A549 treated with GW870086 at 1 μM for 4 hours (cell line): ENCODE measurements around the gene DNAJC5G. TPM values are rescaled to one million over a fixed set of nuclear protein-coding genes. Genes with fewer than 3 reads are reported as not detected.

Source experiments
- total RNA-seq: library from RNA; stranded (reverse); fragments of 200-300 nt; extraction: Qiagen RNA extraction; gene quantifications from 5 replicates; pipeline ENCODE4 v1.2.3, GENCODE V29; 2022; ENCODE audit warnings: low read depth

DNAJC5G gene
- not detected in 5 replicates for total RNA-seq

DNA sequence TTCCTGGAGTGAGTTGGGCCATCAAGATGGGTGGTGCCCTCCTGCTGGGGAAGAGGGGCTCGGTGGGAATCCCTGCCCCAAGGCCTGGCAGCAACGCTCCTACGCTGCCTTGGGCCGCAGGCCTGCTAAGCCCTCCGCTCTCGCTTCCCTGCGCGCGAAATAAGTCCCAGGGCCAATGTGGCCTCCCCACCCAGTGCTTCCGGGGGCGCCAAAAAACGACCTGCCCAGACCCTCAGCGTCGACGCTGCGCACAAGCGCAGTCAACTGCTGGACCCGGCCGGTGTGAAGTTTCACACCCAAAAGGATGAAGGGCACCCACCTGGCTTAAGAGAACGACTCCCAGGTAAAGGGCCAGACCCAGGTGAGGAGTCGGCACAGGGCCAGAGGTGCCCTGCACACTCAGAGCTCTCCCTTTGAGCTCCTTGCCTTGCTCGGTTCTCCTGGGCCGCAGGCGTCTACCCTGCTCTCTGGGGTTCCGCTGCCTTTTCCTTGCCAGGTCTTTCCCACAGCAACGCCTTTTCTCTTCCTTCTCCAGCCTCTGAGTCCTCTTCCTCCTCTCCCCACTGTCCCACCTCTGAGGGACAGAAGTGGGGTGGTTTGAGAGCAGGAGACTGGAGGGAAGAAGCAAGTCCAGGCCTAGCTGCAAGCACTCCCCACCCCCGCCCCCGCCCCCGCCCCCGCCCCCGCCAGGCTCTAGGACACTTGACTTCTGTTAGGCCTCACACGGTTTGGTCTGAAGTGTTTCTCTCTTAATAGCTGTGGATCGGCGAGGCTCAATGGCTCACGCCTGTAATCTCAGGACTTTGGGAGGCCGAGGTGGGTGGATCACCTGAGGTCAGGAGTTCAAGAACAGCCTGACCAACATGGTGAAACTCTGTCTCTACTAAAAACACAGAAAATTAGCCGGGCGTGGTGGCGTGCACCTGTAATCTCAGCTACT, at the start of gene DNAJC5G:
DNAJC5G (plus strand) TSS at position 223 of the 940 bp plus-strand sequence. CDS start 1,296 bp downstream, outside the sequence.

DNA sequence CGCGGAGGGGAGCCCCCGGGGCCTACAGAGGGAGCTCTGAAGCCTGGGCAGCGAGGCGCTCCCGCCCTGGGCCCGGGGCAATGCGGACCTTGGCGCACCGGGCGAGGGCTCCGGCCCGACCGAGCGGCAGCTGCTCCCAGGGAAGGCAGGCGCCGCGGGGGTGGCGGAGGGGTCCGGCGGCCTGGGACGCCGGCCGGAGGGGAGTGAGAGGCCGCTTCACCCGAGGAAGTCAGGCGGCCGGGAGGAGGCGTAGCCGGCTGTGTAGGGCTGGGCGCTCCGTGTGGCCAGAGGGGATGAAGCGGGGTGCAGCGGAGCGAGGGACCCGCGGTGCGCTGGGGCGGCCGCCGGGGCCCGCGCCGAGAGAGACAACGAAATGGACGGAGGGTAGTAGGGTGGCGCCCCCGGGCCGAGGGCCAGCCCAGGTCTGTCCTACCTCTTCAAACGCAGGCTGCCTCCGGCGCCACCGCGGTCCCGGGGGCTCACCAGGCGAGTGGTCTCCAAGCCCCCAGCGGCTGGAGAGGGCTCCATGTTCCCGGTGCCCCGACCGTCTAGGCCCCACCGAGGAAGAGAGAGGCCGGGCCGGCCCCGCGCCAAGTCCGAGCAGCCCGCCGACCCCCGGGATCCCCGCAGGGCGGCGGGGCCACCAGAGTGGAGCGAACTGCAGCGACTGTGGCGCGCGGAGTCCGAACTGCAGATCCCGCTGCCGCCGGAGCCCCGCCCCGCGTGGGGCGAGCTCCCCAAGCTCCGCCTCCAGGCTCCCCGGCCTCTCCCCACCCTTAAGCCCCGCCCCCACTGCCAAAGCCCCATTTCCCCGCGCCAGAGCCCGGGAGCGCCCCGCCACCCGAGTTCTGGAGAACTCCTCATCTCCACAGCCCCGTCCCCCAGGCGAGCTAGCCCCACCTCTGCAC, 12.6 kb upstream of the DNAJC5G start, which contains the start of gene SLC30A3:
SLC30A3 (minus strand) TSS at position 669 of the 908 bp plus-strand sequence; CDS start at position 528, 141 bp downstream.

GRCh38 chr2:27281855-27282559, 6.8 kb downstream of the DNAJC5G start, which contains the start of gene TRIM54:
TRIM54 (plus strand) TSS chr2:27282429; CDS start chr2:27282732, 303 bp downstream.

DNA sequence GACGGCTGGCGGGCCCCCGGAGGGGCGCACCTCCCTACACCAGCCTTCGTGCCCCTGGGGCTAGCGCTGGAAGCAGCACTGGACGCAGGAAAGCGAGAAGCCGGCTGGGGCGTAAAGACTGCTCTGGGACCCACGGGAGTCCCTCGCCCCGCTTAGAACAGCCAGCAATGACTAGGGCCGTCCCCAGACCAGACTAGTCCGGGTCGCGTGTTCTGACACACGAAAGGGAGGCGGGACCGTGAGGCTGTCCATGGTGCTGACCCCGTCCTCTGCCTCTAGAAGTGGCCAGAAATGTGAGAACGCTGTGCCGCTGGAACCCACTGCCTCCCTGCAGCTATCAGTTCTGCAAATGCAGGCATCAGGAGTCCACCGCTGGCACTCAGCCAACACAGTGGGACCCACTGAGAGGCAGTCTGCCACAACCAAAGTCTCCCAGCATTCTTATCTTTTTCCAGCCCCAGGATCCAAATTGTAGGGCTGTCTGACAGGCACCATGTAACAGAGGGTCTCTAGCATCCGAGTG, 33.2 kb downstream of the DNAJC5G start, which contains the start of gene UCN:
UCN (minus strand) TSS at position 87 of the 523 bp plus-strand sequence. CDS start 550 bp downstream, outside the sequence.

DNA sequence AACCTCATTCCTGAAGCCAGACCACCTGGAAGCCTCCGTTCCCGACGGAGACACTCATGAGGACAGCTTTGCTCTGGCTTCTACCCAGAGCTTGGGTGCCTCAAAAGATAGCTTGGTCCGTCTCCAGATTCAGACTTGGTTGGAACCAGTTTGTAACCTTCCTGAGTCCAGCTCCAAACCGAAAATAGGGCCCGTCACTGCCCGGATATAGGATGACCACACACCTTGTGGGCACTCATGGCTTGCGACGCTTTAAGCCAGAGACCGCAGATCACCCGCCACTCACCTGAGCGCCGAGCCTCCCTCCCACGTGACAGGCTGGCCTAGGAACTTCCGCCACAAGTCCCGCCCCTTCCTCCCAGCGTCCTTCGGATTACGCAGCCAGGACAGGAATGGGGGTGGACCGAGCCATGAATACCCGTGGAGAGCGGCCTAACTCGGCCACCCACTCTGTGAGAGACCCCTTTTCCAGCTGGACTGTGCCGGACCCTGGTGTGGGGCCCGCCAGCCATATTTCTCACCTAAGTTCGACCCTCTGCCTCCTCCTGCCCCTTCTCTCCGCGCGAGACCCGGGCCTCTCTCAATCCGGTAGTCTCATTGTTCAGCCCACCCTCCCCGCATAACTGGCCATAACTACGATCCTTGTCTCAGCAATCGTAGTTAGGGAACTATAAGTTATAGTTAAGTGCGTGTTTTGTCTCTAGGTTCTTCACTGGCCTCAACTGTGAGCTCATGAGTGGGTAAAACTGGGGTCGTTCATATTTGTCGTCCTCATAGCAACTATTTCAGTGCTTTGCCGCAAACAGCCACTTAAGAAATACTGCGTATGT, 47.7 kb downstream of the DNAJC5G start, which contains the start of gene MPV17:
MPV17 (minus strand) TSS at position 332 of the 830 bp plus-strand sequence. CDS start 580 bp downstream, outside the sequence.

Other genes starting within 250 kb of the DNAJC5G start
- 54.4 to 68.6 TPM (median 67.5 TPM) in 5 replicates for gene TMEM214, start 242.5 kb upstream of the DNAJC5G start, total RNA-seq
- gene AGBL5, start 223.8 kb upstream of the DNAJC5G start, total RNA-seq = 28.3 to 34.2 TPM (median 31.0 TPM) in 5 replicates
- 525 to 622 TPM (median 552 TPM) in 5 replicates for gene OST4, start 203.8 kb upstream of the DNAJC5G start, total RNA-seq
- gene EMILIN1, start 196.8 kb upstream of the DNAJC5G start, total RNA-seq = 0.32 to 0.56 TPM (median 0.45 TPM) in 5 replicates
- 7.8 to 11.8 TPM (median 9.5 TPM) in 5 replicates for gene KHK, start 188.7 kb upstream of the DNAJC5G start, total RNA-seq
- gene CGREF1, start 156.3 kb upstream of the DNAJC5G start, total RNA-seq = 5.7 to 8.6 TPM (median 7.6 TPM) in 5 replicates
- gene ABHD1, start 151.6 kb upstream of the DNAJC5G start, total RNA-seq = 0.98 to 2.3 TPM (median 1.5 TPM) in 5 replicates
- 48.6 to 60.4 TPM (median 59.1 TPM) in 5 replicates for gene PREB, start 140.8 kb upstream of the DNAJC5G start, total RNA-seq
- not detected in 5 replicates for gene PRR30, start 136.0 kb upstream of the DNAJC5G start, total RNA-seq
- gene TCF23, start 126.4 kb upstream of the DNAJC5G start, total RNA-seq = not detected in 5 replicates
- 214 to 222 TPM (median 218 TPM) in 5 replicates for gene ATRAID, start 63.4 kb upstream of the DNAJC5G start, total RNA-seq
- gene SLC5A6, start 63.2 kb upstream of the DNAJC5G start, total RNA-seq = 63.5 to 74.6 TPM (median 69.6 TPM) in 5 replicates
- 49.8 to 63.2 TPM (median 59.4 TPM) in 5 replicates for gene CAD, start 58.1 kb upstream of the DNAJC5G start, total RNA-seq
- 3.0 to 4.1 TPM (median 3.5 TPM) in 5 replicates for gene SLC30A3, start 12.4 kb upstream of the DNAJC5G start, total RNA-seq
- 0.67 to 1.1 TPM (median 0.72 TPM) in 5 replicates for gene TRIM54, start 7.0 kb downstream of the DNAJC5G start, total RNA-seq
- gene UCN, start 33.0 kb downstream of the DNAJC5G start, total RNA-seq = 1.0 to 2.5 TPM (median 1.2 TPM) in 5 replicates
- gene MPV17, start 47.7 kb downstream of the DNAJC5G start, total RNA-seq = 82.3 to 96.7 TPM (median 86.5 TPM) in 5 replicates
- 56.5 to 64.6 TPM (median 61.4 TPM) in 5 replicates for gene GTF3C2, start 81.3 kb downstream of the DNAJC5G start, total RNA-seq
- 54.9 to 62.2 TPM (median 58.8 TPM) in 5 replicates for gene EIF2B4, start 94.9 kb downstream of the DNAJC5G start, total RNA-seq
- 135 to 147 TPM (median 145 TPM) in 5 replicates for gene SNX17, start 95.2 kb downstream of the DNAJC5G start, total RNA-seq
- 9.7 to 15.5 TPM (median 14.0 TPM) in 5 replicates for gene ZNF513, start 105.3 kb downstream of the DNAJC5G start, total RNA-seq
- gene PPM1G, start 134.2 kb downstream of the DNAJC5G start, total RNA-seq = 152 to 163 TPM (median 161 TPM) in 5 replicates
- gene NRBP1, start 153.2 kb downstream of the DNAJC5G start, total RNA-seq = 118 to 138 TPM (median 130 TPM) in 5 replicates
- gene KRTCAP3, start 166.9 kb downstream of the DNAJC5G start, total RNA-seq = 0.39 to 0.90 TPM (median 0.85 TPM) in 5 replicates
- 7.5 to 9.9 TPM (median 8.0 TPM) in 5 replicates for gene IFT172, start 214.3 kb downstream of the DNAJC5G start, total RNA-seq
- 3.5 to 6.2 TPM (median 4.0 TPM) in 5 replicates for gene FNDC4, start 219.8 kb downstream of the DNAJC5G start, total RNA-seq
- 0.08 to 0.80 TPM (median 0.43 TPM) in 4 of 5 replicates, not detected in the other for gene GCKR, start 221.4 kb downstream of the DNAJC5G start, total RNA-seq